Measurements from ENCODE around the gene DQX1.

DNA sequence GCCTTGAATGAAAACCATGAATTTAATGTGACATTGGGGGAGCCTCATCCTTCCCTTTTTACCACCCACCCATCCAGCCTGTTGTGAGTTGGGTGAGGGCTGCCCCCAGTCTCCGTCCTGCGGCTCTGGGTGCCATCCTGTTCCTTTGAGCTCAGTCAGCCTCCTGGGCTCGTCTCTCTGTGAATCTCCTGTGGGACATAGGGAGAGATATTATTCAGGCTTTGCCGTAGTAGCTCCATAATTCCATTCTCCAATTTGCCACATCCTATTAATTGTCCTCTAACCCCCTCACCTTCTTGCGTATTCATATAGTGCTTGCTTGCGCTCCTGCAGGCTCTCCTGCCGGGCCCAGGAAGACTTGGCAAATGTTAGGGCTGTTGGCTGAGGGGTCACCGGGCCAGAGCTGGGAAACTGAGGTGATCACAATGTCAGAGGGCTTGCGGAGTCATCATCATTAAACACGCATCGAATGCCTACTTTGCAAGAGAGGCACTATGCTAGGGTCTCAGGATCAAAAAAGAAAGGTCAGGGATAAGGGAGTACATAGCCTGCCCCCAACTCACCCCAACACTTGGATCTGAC is 709 bp upstream of the DQX1 start:
- TF ChIP-seq, protein P1, sequence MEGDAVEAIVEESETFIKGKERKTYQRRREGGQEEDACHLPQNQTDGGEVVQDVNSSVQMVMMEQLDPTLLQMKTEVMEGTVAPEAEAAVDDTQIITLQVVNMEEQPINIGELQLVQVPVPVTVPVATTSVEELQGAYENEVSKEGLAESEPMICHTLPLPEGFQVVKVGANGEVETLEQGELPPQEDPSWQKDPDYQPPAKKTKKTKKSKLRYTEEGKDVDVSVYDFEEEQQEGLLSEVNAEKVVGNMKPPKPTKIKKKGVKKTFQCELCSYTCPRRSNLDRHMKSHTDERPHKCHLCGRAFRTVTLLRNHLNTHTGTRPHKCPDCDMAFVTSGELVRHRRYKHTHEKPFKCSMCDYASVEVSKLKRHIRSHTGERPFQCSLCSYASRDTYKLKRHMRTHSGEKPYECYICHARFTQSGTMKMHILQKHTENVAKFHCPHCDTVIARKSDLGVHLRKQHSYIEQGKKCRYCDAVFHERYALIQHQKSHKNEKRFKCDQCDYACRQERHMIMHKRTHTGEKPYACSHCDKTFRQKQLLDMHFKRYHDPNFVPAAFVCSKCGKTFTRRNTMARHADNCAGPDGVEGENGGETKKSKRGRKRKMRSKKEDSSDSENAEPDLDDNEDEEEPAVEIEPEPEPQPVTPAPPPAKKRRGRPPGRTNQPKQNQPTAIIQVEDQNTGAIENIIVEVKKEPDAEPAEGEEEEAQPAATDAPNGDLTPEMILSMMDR (IDR thresholded peaks at IDR 0.05; ENCODE audit: insufficient read depth, low read length): no peak
- no peak for TF ChIP-seq POLR2AphosphoS5 (IDR thresholded peaks at IDR 0.05; ENCODE audit: low read depth)

Data from HL-60 (cell line).